HepG2 (cell line): Measurements from ENCODE around the gene MARF1. TPM values are rescaled to one million over a fixed set of nuclear protein-coding genes. Genes with fewer than 3 reads are reported as not detected.
A peak's percentile ranks its signal among the peaks of the same experiment; 100 is the strongest.

Source experiments
- ATAC-seq: fragments of 200-7000 bp; cut with Tn5 transposase; 3 replicates; pipeline ENCODE4 v1.9.1; 2020; ENCODE audit warnings: mild to moderate bottlenecking, moderate library complexity
- BruUV-seq: library from RNA; stranded (reverse); fragments of 400-500 nt; replicated peaks from 2 replicates; lab custom pipeline; 2021; lab: Mats Ljungman, UMichigan
- CTCF ChIA-PET: fragments of 300-600 bp; formaldehyde crosslinking; extraction: SDS; loops from one replicate; lab custom pipeline; 2021; ENCODE audit warnings: low total read pairs, inconsistent platforms, low intra/inter-chr PET ratio; lab: Yijun Ruan, JAX
- POLR2A ChIA-PET: fragments of 350-600 bp; sonication (Branson Sonifier 250); formaldehyde crosslinking; loops from one replicate; lab custom pipeline; 2020; ENCODE audit warnings: antibody characterized with exemption, inconsistent platforms; lab: Yijun Ruan, JAX
- DNase-seq: peaks from one replicate; pipeline ENCODE4 v3.0.0-alpha.2; 2015; ENCODE audit warnings: low spot score
- FAIRE-seq: peaks from 3 replicates; lab custom pipeline; 2011; peaks lifted over from hg19 to GRCh38; lab: Jason Lieb, UNC
- H2AFZ ChIP-seq: one replicate; pipeline ENCODE4 v1.6.1; 2011; ENCODE audit warnings: low read length, inconsistent platforms
- H3K27ac ChIP-seq: fragments of 300-600 bp; 3 replicates; pipeline ENCODE4 v1.8.0; 2011; ENCODE audit warnings: mixed run types, mild to moderate bottlenecking, mixed read lengths, low read length, inconsistent platforms; ENCODE audit not compliant: insufficient read depth; ENCODE audit errors: extremely low read length
- H3K27me3 ChIP-seq, 2 experiments: fragments of 200-600 bp in 1 of 2; 2 replicates in 1 of 2; 3 replicates in 1 of 2; pipeline versions ENCODE4 v1.6.0 to v1.8.0; 2011; ENCODE audit warnings: low read length in 2 of 2, mild to moderate bottlenecking in 2 of 2, moderate library complexity in 2 of 2, inconsistent platforms in 1 of 2; ENCODE audit not compliant: insufficient read depth in 2 of 2, control insufficient read depth in 1 of 2
- H3K36me3 ChIP-seq, 2 experiments: fragments of 200-600 bp in 1 of 2; replicated peaks in 1 of 2; 2 replicates in 1 of 2; 3 replicates in 1 of 2; pipeline versions ENCODE4 v1.5.1 to v1.8.0; 2011; ENCODE audit warnings: low read length in 2 of 2, inconsistent platforms in 1 of 2; ENCODE audit not compliant: insufficient read depth in 2 of 2, control insufficient read depth in 1 of 2
- H3K4me1 ChIP-seq: 2 replicates; pipeline ENCODE4 v1.5.1; 2012; ENCODE audit warnings: low read length, inconsistent platforms; ENCODE audit not compliant: insufficient read depth
- H3K4me2 ChIP-seq: 2 replicates; pipeline ENCODE4 v1.6.0; 2011; ENCODE audit warnings: low read depth, low read length, inconsistent platforms
- H3K4me3 ChIP-seq, 3 experiments: fragments of 200-600 bp in 1 of 3; sonication (generic), shearing (Covaris generic) in 1 of 3; replicated peaks in 1 of 3; 2 replicates each; pipeline ENCODE4 v1.5.1; 2011 to 2016; ENCODE audit warnings: low read length in 3 of 3, inconsistent platforms in 2 of 3, low read depth in 2 of 3, mild to moderate bottlenecking in 2 of 3, control low read depth in 1 of 3, mixed read lengths in 1 of 3; ENCODE audit not compliant: insufficient read depth in 1 of 3
- H3K79me2 ChIP-seq: one replicate; pipeline ENCODE4 v1.6.1; 2011; ENCODE audit warnings: low read length, inconsistent platforms; ENCODE audit not compliant: insufficient read depth
- H3K9ac ChIP-seq: 2 replicates; pipeline ENCODE4 v1.6.0; 2011; ENCODE audit warnings: mild to moderate bottlenecking, low read depth, low read length, inconsistent platforms; ENCODE audit not compliant: insufficient read depth
- H3K9me3 ChIP-seq: 2 replicates; pipeline ENCODE4 v1.5.1; 2012; ENCODE audit warnings: mild to moderate bottlenecking, low read length
- H4K20me1 ChIP-seq: 2 replicates; pipeline ENCODE4 v1.6.0; 2011; ENCODE audit warnings: inconsistent platforms, mild to moderate bottlenecking, low read length, moderate library complexity; ENCODE audit not compliant: insufficient read depth
- CSRNP1 ChIP-seq: sonication (generic); formaldehyde crosslinking; IDR thresholded peaks from 2 replicates; pipeline ENCODE4 v1.8.1; 2023; ENCODE audit warnings: mild to moderate bottlenecking, missing genetic modification reagents
- DRAP1 ChIP-seq: IDR thresholded peaks from 2 replicates; pipeline ENCODE4 v1.6.1; 2016; ENCODE audit warnings: missing genetic modification reagents, missing compliant biosample characterization
- IKZF5 ChIP-seq: IDR thresholded peaks from 2 replicates; pipeline ENCODE4 v1.6.1; 2018; ENCODE audit warnings: missing genetic modification reagents, mild to moderate bottlenecking, missing compliant biosample characterization
- JDP2 ChIP-seq: sonication (generic); formaldehyde crosslinking; IDR thresholded peaks from 2 replicates; pipeline ENCODE4 v1.8.1; 2022; ENCODE audit warnings: missing genetic modification reagents, borderline replicate concordance
- MTA1 ChIP-seq: sonication (generic); formaldehyde crosslinking; IDR thresholded peaks from 2 replicates; pipeline ENCODE4 v1.4.0; 2020; ENCODE audit warnings: missing genetic modification reagents, mild to moderate bottlenecking, borderline replicate concordance
- NCOA5 ChIP-seq: sonication (generic); formaldehyde crosslinking; IDR thresholded peaks from 2 replicates; pipeline ENCODE4 v1.4.0; 2020; ENCODE audit warnings: missing genetic modification reagents
- POLR2G ChIP-seq: fragments of 200-400 bp; formaldehyde crosslinking; IDR thresholded peaks from 2 replicates; pipeline ENCODE4 v1.6.1; 2018; ENCODE audit warnings: mild to moderate bottlenecking, low read depth, low read length, moderate library complexity
- REST ChIP-seq, 2 experiments: IDR thresholded peaks; 2 replicates each; pipeline ENCODE4 v1.6.1; 2011 to 2012; ENCODE audit warnings: low read length in 2 of 2, borderline replicate concordance in 1 of 2, low read depth in 1 of 2, mild to moderate bottlenecking in 1 of 2, moderate library complexity in 1 of 2
- RFXAP ChIP-seq: sonication (generic); formaldehyde crosslinking; IDR thresholded peaks from 2 replicates; pipeline ENCODE4 v1.4.0; 2020; ENCODE audit warnings: missing genetic modification reagents, borderline replicate concordance
- SOX13 ChIP-seq, 3 experiments: fragments of 450-650 bp in 1 of 3; sonication (generic) in 1 of 3; formaldehyde crosslinking in 1 of 3; IDR thresholded peaks in 2 of 3; conservative IDR thresholded peaks in 1 of 3; 2 replicates each; pipeline versions ENCODE4 v1.5.0 to v1.6.1; 2016 to 2020; ENCODE audit warnings: antibody characterized with exemption in 1 of 3, mild to moderate bottlenecking in 1 of 3, missing compliant biosample characterization in 1 of 3, missing genetic modification reagents in 1 of 3, moderate library complexity in 1 of 3
- ZNF337 ChIP-seq: sonication (generic); formaldehyde crosslinking; IDR thresholded peaks from 2 replicates; pipeline ENCODE4 v1.5.1; 2020; ENCODE audit warnings: missing genetic modification reagents, low read depth, mild to moderate bottlenecking, borderline replicate concordance
- ZNF549 ChIP-seq: sonication (generic); formaldehyde crosslinking; IDR thresholded peaks from 2 replicates; pipeline ENCODE4 v1.5.0; 2020; ENCODE audit warnings: missing genetic modification reagents
- ZNF614 ChIP-seq: IDR thresholded peaks from 2 replicates; pipeline ENCODE4 v1.6.1; 2018; ENCODE audit warnings: missing biosample characterization, missing genetic modification reagents, inconsistent platforms, borderline replicate concordance
- ZNF703 ChIP-seq: sonication (generic); formaldehyde crosslinking; IDR thresholded peaks from 2 replicates; pipeline ENCODE4 v1.5.1; 2020; ENCODE audit warnings: missing genetic modification reagents, mild to moderate bottlenecking, moderate library complexity, borderline replicate concordance
- ZNF792 ChIP-seq: IDR thresholded peaks from 2 replicates; pipeline ENCODE4 v1.6.1; 2016
- WGBS: methylation state at CpG from one replicate; pipeline ENCODE4 v1.1.6; 2017; ENCODE audit warnings: low lambda C conversion rate; 5-methylcytosine and 5-hydroxymethylcytosine counted together
- in situ Hi-C: cut with HindIII; loops from 2 replicates; pipeline ENCODE4 v1.10.0; 2017; ENCODE audit warnings: low pct_unique_long_range_greater_than_20kb; ENCODE audit not compliant: extremely low pct_ligation_motif_present
- intact Hi-C: fragments of 100-400 bp; cut with micrococcal nuclease; formaldehyde crosslinking; loops from one replicate; pipeline ENCODE4 v1.10.0; 2022; ENCODE audit not compliant: unreplicated experiment
- polyA plus RNA-seq, 8 experiments: library from polyadenylated mRNA; depleted of rRNA in 3 of 8; stranded (reverse) in 7 of 8; unstranded in 1 of 8; fragments of >200 nt; fragmentation: Illumina TruSeq in 4 of 8; extraction: Trizol in 4 of 8; gene quantifications; 2 replicates each; pipeline versions ENCODE4 v1.2.1 to v1.2.3, GENCODE V29; 2011 to 2016; ENCODE audit warnings: low read depth in 4 of 8, missing spikeins in 1 of 8, mixed read lengths in 1 of 8; ENCODE audit not compliant: insufficient read depth in 1 of 8
- total RNA-seq, 5 experiments: library from RNA; depleted of rRNA; stranded (reverse); fragments of >200 nt; fragmentation: Illumina TruSeq; extraction: Trizol; gene quantifications; 2 replicates each; pipeline ENCODE4 v1.2.3, GENCODE V29; 2016; ENCODE audit warnings: low read depth in 1 of 5

MARF1 gene
- total and polyA plus RNA-seq, 2 of the 13 experiments (the other 11 are each of a cell fraction or from before 2014, with no cell fraction given), result 8.7 to 20.7 TPM

DNA sequence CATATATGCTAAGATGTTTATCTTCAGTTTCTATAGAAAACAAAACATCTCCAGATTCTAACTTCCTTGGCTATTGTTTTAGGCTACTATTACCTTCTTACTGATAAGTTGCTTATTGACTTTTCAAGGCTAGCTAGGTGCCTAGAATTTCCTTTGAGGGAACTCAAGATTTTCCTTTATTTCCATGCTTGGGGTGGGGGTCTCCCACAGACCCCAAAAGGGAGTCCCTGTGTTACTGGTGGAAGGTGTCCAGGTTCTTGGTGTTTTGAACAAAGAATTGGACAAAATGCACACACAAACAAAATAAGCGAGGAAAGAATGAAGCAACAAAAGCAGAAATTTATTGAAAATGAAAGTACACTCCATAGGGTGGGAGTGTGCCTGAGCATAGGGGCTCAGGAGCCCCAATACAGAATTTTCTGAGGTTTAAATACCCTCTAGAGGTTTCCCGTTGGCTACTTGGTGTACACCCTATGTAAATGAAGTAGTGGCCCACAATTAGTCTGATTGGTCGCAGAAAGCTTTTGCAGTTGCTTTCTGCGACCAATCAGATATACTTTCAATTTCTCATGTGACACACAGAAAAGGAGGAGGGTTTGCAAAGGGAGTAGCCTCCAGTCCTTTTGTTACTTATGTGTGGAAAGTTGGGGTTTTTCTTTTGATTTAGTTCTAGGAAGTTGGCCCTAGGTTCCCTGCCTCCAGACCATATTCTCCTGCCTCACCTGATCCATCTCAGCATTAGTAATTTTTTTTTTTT lies 67.5 kb downstream of the MARF1 start:
- no peaks in the 10 kb centered on the region for H3K79me2 ChIP-seq
- peak overlapping the region; percentile 83 for H3K4me2 ChIP-seq
- H3K9me3 ChIP-seq, result no peaks in the 10 kb centered on the region
- H3K9ac ChIP-seq, result peak overlapping the region; percentile 62
- POLR2A ChIA-PET, result interaction anchor here (0.7 to 2.4 kb wide), 26 partner anchors 8 to 141 kb away, joined by 3 to 111 read pairs (median 8); partner anchors contain the start of gene MARF1
- WGBS, result 33% methylated on average over 4 of the region's 4 CpGs
- FAIRE-seq (no peak), DNase-seq (peak; percentile 90), ATAC-seq (peak; percentile 87)
- CTCF ChIA-PET, result no interaction called here
- intact Hi-C loops, result loop anchor here (5.0 kb wide), 1 partner anchor 67 kb away; the partner anchor contains the start of gene MARF1
- H3K36me3 ChIP-seq, result no peaks in the 10 kb centered on the region
- no peaks in the 10 kb centered on the region for H4K20me1 ChIP-seq
- in situ Hi-C loops, result no loop called here
- H2AFZ ChIP-seq, result no peak overlapping the region
- no TSS peak for BruUV-seq
- peak overlapping the region; percentile 74 for H3K27ac ChIP-seq
- peaks cover 68% of the 10 kb centered on the region for H3K4me1 ChIP-seq
- H3K27me3 ChIP-seq, result no peaks in the 10 kb centered on the region
- H3K4me3 ChIP-seq, result peak overlapping the region; percentile 42 to 60 (median 51); a peak in 5 of 6 replicates
- TF ChIP-seq ZNF614, result no peak
- peak in 1 of 2 experiments; percentile 8; a peak in 1 of 4 replicates for TF ChIP-seq REST (IDR thresholded peaks at IDR 0.05; ENCODE audit: borderline replicate concordance in 1 of 2, low read depth in 1 of 2, low read length in 2 of 2)
- TF ChIP-seq ZNF549 (CRISPR knock-in tag), result no peak
- TF ChIP-seq NCOA5, result no peak
- TF ChIP-seq CSRNP1, result no peak
- TF ChIP-seq ZNF792, result no peak
- no peak for TF ChIP-seq JDP2 (CRISPR knock-in tag)
- no peak for TF ChIP-seq SOX13 (IDR thresholded peaks at IDR 0.05)
- 0 out of 4 replicates have a peak, but pooled peaks of 1 of the 2 experiments have one; percentile 56 for TF ChIP-seq SOX13 (CRISPR knock-in tag; conservative IDR thresholded peaks at IDR 0.05 in 1 of 2, IDR thresholded peaks at IDR 0.05 in 1 of 2)
- TF ChIP-seq RFXAP, result 0 out of 2 replicates have a peak, but pooled peaks have one; percentile 33
- no peak for TF ChIP-seq ZNF703 (CRISPR knock-in tag)
- TF ChIP-seq MTA1 (CRISPR knock-in tag), result no peak
- TF ChIP-seq ZNF337 (CRISPR knock-in tag), result peak; percentile 23; the same call in 1 of the 2 replicates
- peak; percentile 83 for TF ChIP-seq POLR2G
- TF ChIP-seq IKZF5, result no peak
- TF ChIP-seq DRAP1 (CRISPR knock-in tag), result peak; percentile 97
